Left cardiac atrium (tissue), 4 donors: ENCODE data around the gene TRIM67. TPM values are rescaled to one million over a fixed set of nuclear protein-coding genes. Genes with fewer than 3 reads are reported as not detected.
"Not testable (repeated sequence)": the region's sequence is repeated elsewhere in the genome, so short reads cannot be mapped to it uniquely, and the experiment has no call there.

ENCODE experiments used
- ATAC-seq, 2 donors: fragments of 200-7000 bp; cut with Tn5 transposase; one replicate each; pipeline ENCODE4 v1.9.1; 2020; ENCODE audit warnings: mild to moderate bottlenecking in 2 of 2, moderate library complexity in 2 of 2
- DNase-seq: peaks from one replicate; pipeline ENCODE4 v3.0.0-alpha.2; 2020
- intact Hi-C, 2 donors: fragments of 100-400 bp; cut with DNase I; formaldehyde crosslinking; loops; one replicate each; pipeline versions ENCODE4 v1.14.1 to v1.15.1; 2022 to 2023
- total RNA-seq, 2 donors: library from RNA; stranded (reverse); fragmentation: NEBNext Ultra II Directional; extraction: Animal tissue kit (Norgen Biotek cat#: 25700); gene quantifications; one replicate each; pipeline ENCODE4 v1.2.1, GENCODE V29; 2021
- donor health status: DM: no; HTN: yes; CAD: no.
- donor health status: DM: no; HTN: yes; CAD: no; lungs with severe emphysema.
- donor health status: DM: yes; HTN: yes; CAD: no.
- donor health status: Dilated cardiomyopathy.

Gene TRIM67
- total RNA-seq, 2 donors from 2014 or later: 0.12 to 0.16 TPM

DNA sequence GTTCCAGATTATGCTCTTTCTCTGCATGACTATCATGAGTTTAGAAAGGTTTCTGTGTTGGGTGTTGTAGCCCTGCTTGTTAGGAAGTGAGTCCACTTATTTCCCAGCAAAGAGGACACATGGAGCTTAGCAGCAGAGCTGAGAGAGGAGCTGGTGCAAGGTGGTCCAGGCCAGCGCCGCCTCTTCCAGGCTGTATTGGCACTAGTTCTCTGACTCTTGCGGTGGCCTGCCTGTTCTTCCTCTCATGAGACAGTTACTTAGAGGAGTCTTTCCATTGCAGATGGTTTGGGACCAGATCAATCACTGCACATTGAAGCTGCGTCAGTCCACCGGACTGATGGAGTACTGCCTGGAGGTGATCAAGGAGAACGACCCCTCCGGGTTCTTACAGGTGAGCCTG, 38.0 kb downstream of the TRIM67 start:
- ATAC-seq (no peak), DNase-seq (no peak)
- intact Hi-C loops: loop anchor here in 1 of 2 donors (10.0 kb wide), 1 partner anchor 415 kb away; no protein-coding TSS in a partner anchor

DNA sequence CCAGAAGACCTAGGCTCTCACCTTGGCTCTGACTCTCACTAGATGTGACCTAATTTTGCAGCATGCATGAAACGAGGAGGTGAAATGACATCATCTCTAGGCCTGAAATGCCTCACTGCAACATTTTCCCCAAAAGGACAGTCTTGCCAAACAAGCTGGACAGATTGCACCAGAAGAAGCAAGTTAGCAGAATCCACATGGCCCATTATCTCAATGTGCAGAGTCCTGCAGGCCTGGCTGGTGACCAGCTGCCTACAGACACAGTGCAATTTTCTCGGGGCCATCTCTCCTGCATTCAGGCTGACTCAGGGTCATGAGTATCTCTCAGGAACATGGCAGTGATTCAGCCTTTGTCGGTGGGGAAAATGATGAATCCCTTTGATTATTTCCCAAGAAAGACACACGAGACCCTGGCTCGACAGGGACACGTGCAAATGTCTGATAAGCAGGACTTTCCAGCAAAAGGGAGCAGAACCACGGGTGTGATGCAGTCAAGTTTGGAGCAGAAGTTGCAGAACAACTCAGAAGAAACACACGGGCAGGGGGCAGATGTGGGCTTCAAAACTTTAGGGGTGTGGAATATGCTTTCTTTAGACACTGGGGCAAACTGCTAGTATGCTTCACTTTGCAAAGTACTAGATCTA, 38.7 kb downstream of the TRIM67 start:
- ATAC-seq: peak in 1 of 2 donors; percentile 11
- intact Hi-C loops: loop anchor here in 1 of 2 donors (10.0 kb wide), 1 partner anchor 416 kb away; no protein-coding TSS in a partner anchor
- DNase-seq: no peak

DNA sequence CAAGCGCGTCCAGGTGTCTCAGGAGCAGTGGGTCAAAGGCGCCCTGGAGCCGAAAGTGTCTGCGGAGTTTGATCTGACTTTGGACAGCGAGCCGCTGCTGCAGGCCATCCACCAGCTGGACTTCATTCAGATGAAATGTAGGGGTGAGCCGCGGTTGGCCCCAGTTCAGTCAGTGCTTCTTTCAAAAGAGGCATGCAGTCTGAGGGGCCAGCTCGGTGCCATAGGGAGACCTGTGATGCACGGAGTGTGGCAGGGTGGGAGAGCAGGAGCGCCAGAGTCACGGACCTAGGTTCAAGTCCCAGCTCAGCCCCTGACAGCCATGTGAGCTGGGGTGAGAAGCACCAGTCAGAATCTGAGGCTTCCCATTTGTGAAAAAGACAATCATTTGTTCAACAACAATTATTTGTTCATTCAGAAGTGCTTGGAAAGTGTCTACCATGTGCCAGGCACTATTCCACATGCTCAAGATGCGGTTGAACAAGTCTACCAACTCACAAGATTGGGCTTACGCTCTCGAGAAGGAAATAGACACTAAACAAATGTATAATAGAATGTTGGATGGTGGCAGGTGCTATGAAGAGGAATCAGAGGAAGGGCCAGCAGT, 39.6 kb downstream of the TRIM67 start:
- no peak for DNase-seq
- intact Hi-C loops: loop anchor here in 1 of 2 donors (10.0 kb wide), 1 partner anchor 417 kb away; no protein-coding TSS in a partner anchor
- ATAC-seq: no peak

DNA sequence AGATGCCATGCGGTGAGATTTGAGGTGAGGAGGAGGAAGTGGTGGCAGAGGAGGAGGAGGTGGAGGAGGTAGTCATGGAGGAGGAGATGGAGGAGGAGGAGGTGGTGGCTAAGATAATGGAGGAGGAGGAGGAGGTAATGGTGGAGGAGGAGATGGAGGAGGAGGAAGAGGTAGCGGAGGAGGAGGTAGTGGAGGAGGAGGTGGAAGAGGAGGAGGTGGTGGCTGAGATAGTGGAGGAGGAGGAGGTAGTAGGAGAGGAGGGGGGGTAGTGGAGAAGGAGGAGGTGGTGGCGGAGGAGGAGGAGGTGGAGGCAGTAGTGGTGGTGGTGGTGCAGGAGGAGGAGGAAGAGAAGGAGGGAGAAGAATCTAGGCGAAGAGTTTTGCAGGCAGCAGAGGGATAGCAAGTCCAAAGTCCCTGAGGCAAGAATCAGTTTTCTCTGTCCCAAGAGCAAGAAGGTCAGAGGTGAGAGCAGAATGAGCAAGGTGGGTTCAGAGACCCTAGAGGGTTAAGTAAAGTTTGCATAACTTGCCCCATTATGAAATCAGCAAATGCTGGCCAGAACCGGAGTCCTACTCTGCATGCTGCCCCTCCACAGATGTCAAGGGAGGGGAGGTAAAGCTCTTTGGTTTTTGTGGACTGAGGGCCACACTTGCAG, 40.2 kb downstream of the TRIM67 start:
- intact Hi-C loops: loop anchor here in 1 of 2 donors (10.0 kb wide), 1 partner anchor 417 kb away; no protein-coding TSS in a partner anchor
- DNase-seq: no peak
- peak in 1 of 2 donors; percentile 40 for ATAC-seq

DNA sequence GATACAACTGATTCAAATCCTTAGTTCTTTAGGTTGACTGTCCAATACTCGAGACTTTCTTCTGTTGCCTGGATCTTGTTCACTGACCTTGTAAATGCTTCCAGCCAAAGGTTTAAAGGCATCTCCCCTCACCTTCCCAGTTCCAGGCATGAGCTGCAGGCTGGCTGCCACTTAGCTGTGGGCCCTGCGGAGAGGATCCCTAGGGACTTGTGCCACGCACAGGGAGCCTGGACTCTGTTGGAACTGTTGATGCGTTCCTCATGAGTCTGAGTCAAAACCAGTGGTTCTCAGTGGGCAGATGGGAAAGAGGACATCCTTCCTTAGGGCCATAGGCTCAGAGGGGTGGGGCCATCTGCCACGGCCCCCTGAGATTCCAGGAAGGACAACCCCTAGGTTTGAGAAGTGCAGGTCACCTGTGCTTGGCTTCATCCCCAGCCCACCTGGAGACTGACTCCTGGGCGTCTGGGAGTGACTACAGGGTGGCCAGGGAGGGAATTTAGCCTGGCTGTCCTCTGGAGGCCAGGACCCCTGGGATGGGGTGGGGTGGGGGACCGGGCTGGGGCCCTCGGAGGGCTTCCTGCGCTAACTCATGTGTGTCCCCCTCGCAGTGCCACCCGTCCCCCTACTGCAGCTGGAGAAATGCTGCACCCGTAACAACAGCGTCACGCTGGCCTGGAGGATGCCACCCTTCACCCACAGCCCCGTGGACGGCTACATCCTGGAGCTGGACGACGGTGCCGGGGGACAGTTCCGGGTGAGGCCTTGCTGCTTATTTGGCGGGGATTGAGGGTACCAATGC, 41.6 kb downstream of the TRIM67 start:
- peak in 1 of 2 donors; percentile 36 for ATAC-seq
- no peak for DNase-seq
- intact Hi-C loops: loop anchor here in 1 of 2 donors (10.0 kb wide), 1 partner anchor 419 kb away; no protein-coding TSS in a partner anchor

DNA sequence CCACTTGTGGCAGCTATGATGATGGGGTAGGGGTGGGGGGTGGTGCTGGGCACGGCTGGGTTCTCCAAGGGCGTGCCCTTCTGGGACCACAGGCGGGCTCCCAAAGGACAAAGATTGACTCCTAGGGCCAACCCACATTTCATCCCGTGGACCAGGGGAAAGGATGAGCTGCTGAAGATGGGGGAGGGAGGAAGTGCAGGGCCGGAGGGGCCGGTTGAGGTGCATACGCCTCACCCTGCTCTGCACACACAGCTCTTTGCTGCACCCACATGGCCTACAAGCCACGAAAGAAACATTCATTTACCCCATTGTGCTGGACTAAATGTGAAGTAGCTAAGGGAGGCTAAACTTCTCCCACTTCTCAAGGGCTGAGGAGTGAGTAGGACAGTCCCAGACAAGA, 45.0 kb downstream of the TRIM67 start:
- DNase-seq (no peak), ATAC-seq (no peak)
- intact Hi-C loops: loop anchor here in 1 of 2 donors (10.0 kb wide), 1 partner anchor 422 kb away; no protein-coding TSS in a partner anchor

DNA sequence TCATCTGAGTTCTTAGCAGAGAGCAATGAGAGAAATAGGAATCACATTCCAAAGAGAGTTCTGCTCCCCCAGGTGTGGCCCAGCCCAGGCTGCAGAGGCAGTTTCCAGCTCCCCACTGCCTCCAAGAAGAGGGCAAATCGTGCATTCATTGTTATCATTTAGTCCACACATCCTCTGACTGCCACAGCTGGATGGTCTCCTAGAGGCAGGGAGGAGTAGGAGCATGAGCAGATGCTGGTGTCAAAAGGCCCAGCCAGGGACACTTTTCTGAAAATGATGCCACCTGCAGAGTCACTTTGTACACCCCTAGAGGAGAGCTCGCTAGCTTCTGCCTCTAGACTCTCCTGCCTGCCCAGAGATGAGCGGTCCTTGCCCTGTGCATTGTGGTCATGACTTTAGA, 45.6 kb downstream of the TRIM67 start:
- intact Hi-C loops: loop anchor here in 1 of 2 donors (10.0 kb wide), 1 partner anchor 423 kb away; no protein-coding TSS in a partner anchor
- ATAC-seq: no peak
- DNase-seq: no peak

DNA sequence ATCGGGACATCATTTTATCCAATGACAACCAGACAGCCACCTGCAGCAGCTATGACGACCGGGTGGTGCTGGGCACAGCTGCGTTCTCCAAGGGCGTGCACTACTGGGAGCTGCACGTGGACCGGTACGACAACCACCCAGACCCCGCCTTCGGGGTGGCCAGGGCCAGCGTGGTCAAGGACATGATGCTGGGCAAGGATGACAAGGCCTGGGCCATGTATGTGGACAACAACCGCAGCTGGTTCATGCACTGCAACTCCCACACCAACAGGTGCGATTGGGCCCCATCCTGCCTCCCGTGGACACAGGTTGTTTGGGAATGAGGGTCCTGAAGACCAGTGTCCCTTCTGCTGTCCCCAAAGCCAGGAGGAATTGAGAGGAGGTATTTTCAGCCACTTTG, 47.1 kb downstream of the TRIM67 start:
- intact Hi-C loops: loop anchor here in 1 of 2 donors (10.0 kb wide), 1 partner anchor 424 kb away; no protein-coding TSS in a partner anchor
- no peak for DNase-seq
- ATAC-seq: no peak

DNA sequence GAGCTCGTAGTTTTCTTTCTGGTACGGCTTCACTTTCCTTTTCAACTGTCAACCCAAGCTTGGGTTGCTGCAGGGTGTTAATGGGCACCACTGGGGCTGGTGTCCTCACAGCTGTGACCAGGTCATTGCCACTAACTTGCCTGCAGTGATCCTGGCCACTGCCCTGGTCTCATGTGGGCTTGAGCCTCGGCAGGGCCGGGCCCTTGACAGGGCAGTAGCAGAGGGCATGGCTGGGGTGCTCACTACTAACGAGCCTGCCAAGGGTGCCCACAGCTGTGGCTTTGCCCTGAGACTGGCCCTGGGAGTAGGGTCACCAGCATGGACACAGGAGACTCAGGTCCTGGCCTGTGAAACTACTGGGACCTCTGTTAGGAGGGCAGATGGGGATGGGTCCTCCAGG, 47.7 kb downstream of the TRIM67 start:
- DNase-seq (no peak), ATAC-seq (no peak)
- intact Hi-C loops: loop anchor here in 1 of 2 donors (10.0 kb wide), 1 partner anchor 425 kb away; no protein-coding TSS in a partner anchor

DNA sequence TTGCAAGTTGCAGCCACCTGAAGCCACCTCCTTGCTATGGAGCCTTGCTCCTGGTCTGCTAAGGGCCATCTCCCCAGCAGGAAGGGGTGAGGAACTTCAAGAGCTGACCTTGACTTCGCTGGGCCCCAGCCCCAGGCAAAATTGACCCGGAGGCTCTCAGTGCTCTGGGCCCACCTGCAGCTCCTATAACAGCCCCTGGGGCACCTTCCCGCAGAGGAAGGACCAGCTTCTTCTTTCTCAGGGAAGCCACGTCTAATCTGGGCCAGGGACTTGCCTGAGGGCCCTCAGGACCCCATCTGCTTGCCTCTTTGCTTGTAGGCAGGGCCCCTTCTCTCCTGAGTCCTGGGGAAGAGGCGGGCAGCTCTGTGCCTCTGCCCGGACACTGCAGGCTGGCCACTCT, 48.3 kb downstream of the TRIM67 start:
- DNase-seq (no peak), ATAC-seq (no peak)
- intact Hi-C loops: loop anchor here (2.0 to 10.0 kb wide), 3 partner anchors 285 to 413 kb away; no protein-coding TSS in a partner anchor

DNA sequence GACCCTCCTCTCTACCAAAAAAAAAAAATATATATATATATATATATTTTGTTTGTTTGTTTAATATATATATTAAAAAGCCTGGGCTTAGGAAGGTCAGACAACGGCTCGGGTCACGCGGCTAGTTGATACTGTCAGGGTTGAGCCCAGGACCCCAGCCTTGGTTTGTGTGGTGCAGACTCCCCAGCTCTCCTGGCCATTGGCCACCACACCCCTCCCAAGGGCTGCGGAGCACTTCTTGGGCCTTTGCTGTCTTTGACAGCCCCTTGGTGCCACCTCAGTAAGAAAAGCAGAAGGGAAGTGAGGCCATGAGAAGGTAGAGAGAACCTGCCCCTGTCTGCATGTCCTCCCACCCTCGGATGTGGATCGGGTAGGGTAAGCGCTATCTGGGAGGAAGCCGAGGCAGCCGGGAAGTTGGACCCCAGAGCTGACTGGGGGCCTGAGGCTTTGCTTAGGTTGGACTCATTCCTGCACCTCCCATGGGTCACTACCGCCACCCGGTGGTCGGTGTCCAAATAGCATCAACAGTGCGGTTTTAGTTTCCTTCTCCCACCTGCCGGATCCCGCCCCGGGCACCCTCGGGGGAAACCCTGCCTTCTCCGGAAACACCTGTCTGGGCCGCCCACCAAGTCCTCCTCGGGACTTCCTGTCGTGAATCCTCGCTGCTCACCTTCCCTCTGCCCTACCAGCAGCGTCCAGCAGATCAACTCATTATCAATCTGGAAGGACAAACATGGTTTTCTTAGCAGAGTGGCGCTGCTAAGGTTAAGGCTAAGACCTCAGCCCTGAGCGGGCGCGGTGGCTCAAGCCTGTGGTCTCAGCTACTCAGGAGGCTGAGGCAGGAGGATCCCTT, 49.4 kb downstream of the TRIM67 start:
- intact Hi-C loops: loop anchor here (2.0 to 10.0 kb wide), 3 partner anchors 286 to 414 kb away; no protein-coding TSS in a partner anchor
- DNase-seq (peak; percentile 75), ATAC-seq (peak; percentile 82 to 86)

DNA sequence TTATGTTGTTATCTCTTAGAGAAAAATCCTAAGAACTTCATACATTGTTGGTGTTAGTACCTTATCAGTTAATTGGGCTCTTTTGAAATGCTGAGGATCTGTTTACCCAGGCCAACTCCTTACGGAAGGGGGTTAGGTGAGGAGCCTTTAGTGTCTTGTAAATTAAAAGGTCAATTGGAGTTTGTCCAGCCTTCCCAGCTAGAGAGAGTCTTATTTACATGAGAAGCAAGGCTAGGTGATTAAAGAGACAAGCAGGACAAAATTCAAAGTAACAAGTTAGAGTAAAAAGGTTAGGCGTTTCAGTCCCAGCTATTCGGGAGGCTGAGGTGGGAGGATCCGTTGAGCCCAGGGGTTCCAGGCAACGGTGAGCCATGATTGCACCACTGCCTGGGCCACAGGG, 50.4 kb downstream of the TRIM67 start:
- ATAC-seq, DNase-seq: not testable (repeated sequence)
- intact Hi-C loops: loop anchor here in 1 of 2 donors (10.0 kb wide), 1 partner anchor 288 kb away; no protein-coding TSS in a partner anchor

DNA sequence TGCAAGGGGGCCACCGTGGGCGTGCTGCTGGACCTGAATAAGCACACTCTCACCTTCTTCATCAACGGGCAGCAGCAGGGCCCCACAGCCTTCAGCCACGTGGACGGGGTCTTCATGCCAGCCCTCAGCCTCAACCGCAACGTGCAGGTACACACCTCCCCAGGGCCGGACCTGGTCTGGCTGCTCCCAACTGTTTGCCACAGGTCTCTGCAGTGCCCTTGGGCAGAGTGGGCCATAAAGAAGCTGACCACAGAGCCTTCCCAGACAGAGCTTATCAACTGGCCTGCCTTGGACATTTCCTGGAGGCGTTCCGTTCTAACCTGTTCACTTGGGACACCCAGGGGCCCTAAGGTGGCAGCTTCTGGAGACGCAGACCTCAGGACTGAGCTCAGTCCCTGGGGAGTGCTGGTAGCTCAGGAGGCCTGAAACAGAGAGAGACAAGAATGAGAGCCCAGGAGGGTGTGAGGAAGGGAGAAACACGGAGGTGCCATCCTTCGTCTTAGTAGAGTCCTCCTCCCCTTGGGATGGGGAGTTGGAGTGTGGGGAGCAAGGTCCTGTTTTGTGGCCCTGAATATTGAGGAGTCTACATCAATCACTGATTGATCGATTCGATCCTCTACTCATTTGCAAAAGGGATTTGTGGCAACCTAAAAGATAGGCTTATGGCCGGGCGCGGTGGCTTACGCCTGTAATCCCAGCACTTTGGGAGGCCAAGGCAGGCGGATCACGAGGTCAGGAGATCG, 52.1 kb downstream of the TRIM67 start:
- intact Hi-C loops: loop anchor here in 1 of 2 donors (10.0 kb wide), 1 partner anchor 289 kb away; no protein-coding TSS in a partner anchor
- no peak for DNase-seq
- ATAC-seq: no peak

DNA sequence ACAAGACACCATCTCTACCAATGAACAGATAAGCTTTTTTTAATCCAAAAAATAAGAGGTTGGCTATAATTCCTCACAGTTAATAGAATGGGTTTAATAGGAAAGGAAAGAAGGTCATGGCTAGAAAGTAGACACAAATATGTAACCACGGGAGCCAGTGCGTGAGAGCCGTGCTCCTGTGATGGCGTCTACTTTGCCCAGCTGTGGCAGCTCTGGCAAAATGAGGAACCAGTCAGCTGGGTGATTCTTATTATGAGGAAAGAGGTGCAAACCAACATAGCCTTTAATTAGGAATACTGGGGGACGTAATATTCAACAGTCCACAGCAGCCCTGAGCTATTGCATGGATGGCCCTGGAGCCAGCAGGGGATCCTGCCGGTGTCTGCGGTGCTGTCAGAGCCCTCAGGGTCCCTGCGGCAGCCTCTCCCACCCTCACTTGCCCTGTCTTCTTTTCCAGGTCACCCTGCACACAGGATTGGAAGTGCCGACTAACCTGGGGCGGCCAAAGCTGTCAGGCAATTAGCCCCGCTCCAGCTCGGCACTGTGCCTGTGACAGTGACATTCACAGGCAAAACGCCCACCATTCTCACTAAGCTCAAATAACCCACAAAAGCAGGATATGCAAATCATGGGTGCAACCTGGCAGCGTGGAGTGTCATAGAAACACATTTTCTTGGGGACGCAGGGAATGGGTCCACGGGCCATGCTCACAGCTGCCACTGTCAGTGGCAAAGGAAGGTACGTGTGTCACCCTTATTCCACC, 53.2 kb downstream of the TRIM67 start:
- intact Hi-C loops: loop anchor here in 1 of 2 donors (10.0 kb wide), 1 partner anchor 290 kb away; no protein-coding TSS in a partner anchor
- no peak for DNase-seq
- ATAC-seq: no peak

DNA sequence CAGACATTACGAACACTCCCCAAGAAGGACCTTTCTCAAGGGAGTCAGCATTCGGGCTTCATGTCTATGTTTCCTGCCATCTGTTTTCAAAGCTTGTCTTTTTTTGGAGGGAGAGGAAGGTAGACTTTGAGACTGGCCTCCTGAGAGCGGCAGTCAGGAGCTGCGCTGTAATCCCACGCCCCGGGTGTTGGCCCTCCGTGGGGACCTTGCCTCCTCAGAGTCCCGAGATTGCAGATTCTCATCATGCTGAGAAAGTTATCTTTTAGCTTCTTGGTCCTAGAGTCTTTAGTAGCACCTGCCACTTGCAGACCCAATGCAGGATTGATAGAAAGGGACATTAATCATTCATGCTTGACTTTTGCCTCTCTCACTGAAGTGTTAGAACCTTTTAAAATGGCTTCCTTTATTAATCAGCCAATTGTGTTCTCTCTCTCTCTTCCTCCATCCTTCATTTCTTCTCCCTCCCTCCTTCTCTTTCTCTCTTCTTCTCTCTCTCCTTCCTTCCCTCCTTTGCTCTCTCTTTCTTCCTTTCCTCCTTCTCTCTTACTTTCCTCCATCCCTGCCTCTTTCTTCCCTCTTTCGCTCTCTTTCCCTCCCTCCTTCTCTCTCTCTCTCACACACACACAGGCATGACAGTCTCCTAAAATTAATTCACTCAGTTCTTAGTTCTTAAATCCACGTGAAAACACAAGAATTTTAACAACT, 54.0 kb downstream of the TRIM67 start:
- ATAC-seq: no peak
- DNase-seq: no peak
- intact Hi-C loops: loop anchor here in 1 of 2 donors (10.0 kb wide), 1 partner anchor 291 kb away; no protein-coding TSS in a partner anchor
